Measurements from ENCODE around the gene SYNRG. TPM values are rescaled to one million over a fixed set of nuclear protein-coding genes. Genes with fewer than 3 reads are reported as not detected.

The SYNRG gene
- total and polyA plus RNA-seq, 2 donors (not counting 3 experiments of a cell fraction or from before 2014, with no cell fraction given) = 15.3 to 42.2 TPM

- Histone ChIP-seq H3K9ac (replicated peaks; ENCODE audit: extremely low read depth, insufficient read depth, low read length) (no peak overlapping the region), H3K9me3 (replicated peaks; ENCODE audit: control insufficient read depth, insufficient read depth, low read length) (no peaks in the 10 kb centered on the region), H4K20me1 (replicated peaks; ENCODE audit: control insufficient read depth, extremely low read depth, insufficient read depth, low read length) (no peaks in the 10 kb centered on the region), H3K4me3 (replicated peaks in 1 of 3; ENCODE audit: insufficient read depth in 1 of 3, low read depth in 1 of 3, low read length in 3 of 3) (no peak overlapping the region), H3K36me3 (ENCODE audit: control insufficient read depth in 2 of 2, extremely low read depth in 1 of 2, insufficient read depth in 2 of 2, low read length in 2 of 2) (peaks cover 0 to 3% of the 10 kb centered on the region in 2 experiments), H3K79me2 (ENCODE audit: control insufficient read depth, insufficient read depth, low read length) (peaks cover 88% of the 10 kb centered on the region), H3K27ac (ENCODE audit: insufficient read depth, low read depth, low read length) (no peak overlapping the region), H3K4me2 (ENCODE audit: insufficient read depth, low read length) (no peak overlapping the region), H3K27me3 (ENCODE audit: control insufficient read depth in 2 of 2, insufficient read depth in 2 of 2, low read length in 2 of 2) (no peaks in the 10 kb centered on the region), H3K4me1 (ENCODE audit: control insufficient read depth, extremely low read depth, insufficient read depth, low read length) (no peaks in the 10 kb centered on the region), H3K9me1 (replicated peaks; ENCODE audit: control insufficient read depth, extremely low read depth, insufficient read depth, low read length) (no peaks in the 10 kb centered on the region), H2AFZ (ENCODE audit: low read depth, low read length) (no peak overlapping the region)
- BruUV-seq (replicated peaks) = no TSS peak
- TF ChIP-seq CTCF (IDR thresholded peaks at IDR 0.05; ENCODE audit: extremely low read depth in 1 of 2, insufficient read depth in 1 of 2, low read depth in 1 of 2, low read length in 2 of 2) (no peak), MAX (IDR thresholded peaks at IDR 0.05; ENCODE audit: insufficient read depth, insufficient read length) (no peak), POLR2A (IDR thresholded peaks at IDR 0.05; ENCODE audit: low read depth, low read length) (no peak), JUN (IDR thresholded peaks at IDR 0.05; ENCODE audit: borderline replicate concordance, insufficient read depth, insufficient read length, low read depth) (no peak), FOS (IDR thresholded peaks at IDR 0.05; ENCODE audit: borderline replicate concordance, insufficient read depth, low read length) (no peak)
- DNase-seq (ENCODE audit: low read depth, low spot score) = no peak
- ChIA-PET POLR2A (no interaction called here), CTCF (interaction anchor here (1.1 to 2.0 kb wide), 2 partner anchors 24 to 130 kb away, joined by 4 read pairs; no protein-coding TSS in a partner anchor)
- intact Hi-C loops (cut with micrococcal nuclease) (no loop called here), dilution Hi-C loops (cut with MboI; ENCODE audit: extremely low pct_ligation_motif_present, low sequenced_read_pairs) (no loop called here)
- no peak for FAIRE-seq
These were observed 106.1 kb downstream of the SYNRG start for GRCh38 chr17:37503148-37503547.

Measured in endothelial cell of umbilical vein (primary cell).